DMS153 (cell line): ENCODE results near the gene ELP1.
"Not testable (repeated sequence)": the region's sequence is repeated elsewhere in the genome, so short reads cannot be mapped to it uniquely, and the experiment has no call there.

Experiments
- DNase-seq: peaks from one replicate; lab custom pipeline; 2025; lab: John Stamatoyannopoulos, UW

Gene ELP1

GRCh38 chr9:108933718-108934322 is at the start of gene ELP1:
Gene ELP1 (minus strand): TSS chr9:108934124. CDS start chr9:108931146, 2,978 bp downstream.
- DNase-seq, result peak; percentile 91

- DNase-seq, result no peak
Observed at GRCh38 chr9:108980893-108981292, 47.0 kb upstream of the ELP1 start.

- DNase-seq, result no peak
Observed at GRCh38 chr9:108978205-108978604, 44.3 kb upstream of the ELP1 start.

GRCh38 chr9:108973895-108974294 is 40.0 kb upstream of the ELP1 start:
- DNase-seq, result no peak

GRCh38 chr9:108972626-108973209 is 38.8 kb upstream of the ELP1 start:
- no peak for DNase-seq

- DNase-seq, result no peak
Observed at GRCh38 chr9:108972186-108972585, 38.3 kb upstream of the ELP1 start.

- not testable (repeated sequence) for DNase-seq
Observed at GRCh38 chr9:108971392-108971791, 37.5 kb upstream of the ELP1 start.

GRCh38 chr9:108967916-108968315 is 34.0 kb upstream of the ELP1 start:
- DNase-seq, result no peak

GRCh38 chr9:108963459-108964143 is 29.7 kb upstream of the ELP1 start:
- DNase-seq, result no peak

- DNase-seq, result no peak
Observed at GRCh38 chr9:108961151-108961550, 27.2 kb upstream of the ELP1 start.

- no peak for DNase-seq
Observed at GRCh38 chr9:108960331-108960730, 26.4 kb upstream of the ELP1 start.

- no peak for DNase-seq
Observed at GRCh38 chr9:108956631-108957026, 22.7 kb upstream of the ELP1 start.

GRCh38 chr9:108956022-108956630 is 22.2 kb upstream of the ELP1 start:
- peak; percentile 45 for DNase-seq

GRCh38 chr9:108953983-108954574 is 20.2 kb upstream of the ELP1 start:
- DNase-seq, result peak; percentile 32

- DNase-seq, result no peak
Observed at GRCh38 chr9:108951578-108951977, 17.7 kb upstream of the ELP1 start.

GRCh38 chr9:108950168-108950567 is 16.2 kb upstream of the ELP1 start:
- no peak for DNase-seq

GRCh38 chr9:108939975-108940374 is 6.1 kb upstream of the ELP1 start:
- no peak for DNase-seq

- no peak for DNase-seq
Observed at GRCh38 chr9:108937561-108938305, 3.8 kb upstream of the ELP1 start.

- DNase-seq, result peak; percentile 49
Observed at GRCh38 chr9:108934323-108934893, 484 bp upstream of the ELP1 start, which contains the start of gene ABITRAM. Gene ABITRAM (plus strand): TSS chr9:108934400. CDS start chr9:108934487, 87 bp downstream.

GRCh38 chr9:108933231-108933717 is 650 bp downstream of the ELP1 start:
- no peak for DNase-seq

GRCh38 chr9:108928386-108928785 is 5.5 kb downstream of the ELP1 start:
- no peak for DNase-seq
